Liver (tissue), 9 donors: ENCODE data around the gene RNF187. TPM values are rescaled to one million over a fixed set of nuclear protein-coding genes. Genes with fewer than 3 reads are reported as not detected.

ENCODE experiments used
- DNase-seq: peaks from one replicate; pipeline ENCODE4 v3.0.0-alpha.2; 2017; ENCODE audit warnings: low spot score
- H3K27ac ChIP-seq, 2 donors: one replicate each; pipeline ENCODE4 v1.7.0; 2013; ENCODE audit warnings: inconsistent platforms in 2 of 2, low read length in 2 of 2, control low read depth in 1 of 2, low read depth in 1 of 2, mild to moderate bottlenecking in 1 of 2
- H3K27me3 ChIP-seq, 4 donors: one replicate each; pipeline versions ENCODE4 v1.6.1 to v1.7.0; 2013; ENCODE audit warnings: low read length in 3 of 4, inconsistent platforms in 1 of 4, mild to moderate bottlenecking in 1 of 4, moderate library complexity in 1 of 4; ENCODE audit not compliant: control insufficient read depth in 4 of 4, insufficient read depth in 4 of 4
- H3K36me3 ChIP-seq, 4 donors: one replicate each; pipeline versions ENCODE4 v1.6.1 to v1.7.0; 2013; ENCODE audit warnings: low read length in 3 of 4, mild to moderate bottlenecking in 3 of 4, low read depth in 1 of 4, moderate library complexity in 1 of 4; ENCODE audit not compliant: control insufficient read depth in 4 of 4, insufficient read depth in 3 of 4
- H3K4me1 ChIP-seq, 4 donors: one replicate each; pipeline versions ENCODE4 v1.6.1 to v1.7.0; 2013; ENCODE audit warnings: low read length in 3 of 4, mild to moderate bottlenecking in 3 of 4, moderate library complexity in 1 of 4; ENCODE audit not compliant: control insufficient read depth in 4 of 4, insufficient read depth in 4 of 4
- H3K4me3 ChIP-seq, 3 donors: one replicate each; pipeline versions ENCODE4 v1.6.1 to v1.7.0; 2013; ENCODE audit warnings: low read length in 3 of 3, control low read depth in 1 of 3, low read depth in 1 of 3, mild to moderate bottlenecking in 1 of 3
- H3K9ac ChIP-seq, 2 donors: one replicate each; pipeline ENCODE4 v1.7.0; 2013; ENCODE audit warnings: low read length in 2 of 2, mild to moderate bottlenecking in 2 of 2, moderate library complexity in 2 of 2, control low read depth in 1 of 2, low read depth in 1 of 2
- H3K9me3 ChIP-seq, 4 donors: one replicate each; pipeline versions ENCODE4 v1.6.1 to v1.7.0; 2013; ENCODE audit warnings: low read length in 3 of 4; ENCODE audit not compliant: control insufficient read depth in 4 of 4
- EGR1 ChIP-seq, 2 donors: IDR thresholded peaks; 2 replicates each; pipeline ENCODE4 v1.6.1; 2016 to 2018; ENCODE audit warnings: antibody characterized with exemption in 2 of 2, low read depth in 2 of 2
- FOXA1 ChIP-seq: IDR thresholded peaks from 2 replicates; pipeline ENCODE4 v1.6.1; 2016; ENCODE audit warnings: antibody characterized with exemption
- HNF4A ChIP-seq, 2 donors: conservative IDR thresholded peaks; 2 replicates each; pipeline ENCODE4 v1.6.1; 2016; ENCODE audit warnings: antibody characterized with exemption in 2 of 2, mild to moderate bottlenecking in 2 of 2
- HNF4G ChIP-seq: IDR thresholded peaks from 2 replicates; pipeline ENCODE4 v1.6.1; 2016; ENCODE audit warnings: antibody characterized with exemption
- JUND ChIP-seq, 2 donors: IDR thresholded peaks; 2 replicates each; pipeline ENCODE4 v1.6.1; 2016; ENCODE audit warnings: antibody characterized with exemption in 2 of 2
- NR2F2 ChIP-seq: IDR thresholded peaks from 2 replicates; pipeline ENCODE4 v1.6.1; 2016; ENCODE audit warnings: antibody characterized with exemption
- RAD21 ChIP-seq, 2 donors: IDR thresholded peaks; 2 replicates each; pipeline ENCODE4 v1.6.1; 2016; ENCODE audit warnings: antibody characterized with exemption in 2 of 2, mild to moderate bottlenecking in 2 of 2
- RXRA ChIP-seq, 2 donors: IDR thresholded peaks; 2 replicates each; pipeline ENCODE4 v1.6.1; 2017 to 2018; ENCODE audit warnings: antibody characterized with exemption in 2 of 2, mild to moderate bottlenecking in 1 of 2
- SP1 ChIP-seq: IDR thresholded peaks from 2 replicates; pipeline ENCODE4 v1.6.1; 2018; ENCODE audit warnings: antibody characterized with exemption, mild to moderate bottlenecking
- TAF1 ChIP-seq: conservative IDR thresholded peaks from 2 replicates; pipeline ENCODE4 v1.6.1; 2016; ENCODE audit warnings: antibody characterized with exemption, mild to moderate bottlenecking
- YY1 ChIP-seq: IDR thresholded peaks from 2 replicates; pipeline ENCODE4 v1.6.1; 2016; ENCODE audit warnings: antibody characterized with exemption, mild to moderate bottlenecking
- WGBS: extraction: QIAGEN DNeasy Blood & Tissue Kit; methylation state at CpG from one replicate; pipeline ENCODE4 v1.1.7; 2013; 5-methylcytosine and 5-hydroxymethylcytosine counted together
- polyA plus RNA-seq, 2 donors: library from polyadenylated mRNA; stranded (reverse) in 1 of 2; unstranded in 1 of 2; fragments of 200-250 nt in 1 of 2; fragments of >200 nt in 1 of 2; fragmentation: Nextera tagmentation in 1 of 2; extraction: Ambion mirVana in 1 of 2; gene quantifications; one replicate each; pipeline versions ENCODE4 v1.2.1 to v1.2.3, GENCODE V29; 2013 to 2015
- total RNA-seq, 2 donors: library from RNA; depleted of rRNA; stranded (reverse); fragments of >200 nt; gene quantifications; one replicate each; pipeline ENCODE4 v1.2.3, GENCODE V29; 2014
- TF ChIP-seq, protein P1 (sequence below): IDR thresholded peaks from 2 replicates; pipeline ENCODE4 v1.6.1; 2016; ENCODE audit warnings: antibody characterized with exemption
- TF ChIP-seq, protein P2 (sequence below): IDR thresholded peaks from 2 replicates; pipeline ENCODE4 v1.6.1; 2016; ENCODE audit warnings: antibody characterized with exemption, mild to moderate bottlenecking
- TF ChIP-seq, protein P3 (sequence below): IDR thresholded peaks from 2 replicates; pipeline ENCODE4 v1.6.1; 2016; ENCODE audit warnings: antibody characterized with exemption
- TF ChIP-seq, protein P4 (sequence below): fragments of 150-350 bp; IDR thresholded peaks from 2 replicates; pipeline ENCODE4 v1.5.1; 2017; ENCODE audit warnings: improper control_type of control experiment, low read depth, low read length; ENCODE audit not compliant: missing input control
- TF ChIP-seq, protein P5 (sequence below): IDR thresholded peaks from 2 replicates; pipeline ENCODE4 v1.6.1; 2016; ENCODE audit warnings: antibody characterized with exemption
- donor health status: healthy.
- donor health status: healthy.
- donor health status: healthy.
- donor health status: healthy.
- donor health status: healthy.

RNF187 gene
- total and polyA plus RNA-seq, 4 donors, result 18.7 to 32.0 (median 23.5) TPM

DNA sequence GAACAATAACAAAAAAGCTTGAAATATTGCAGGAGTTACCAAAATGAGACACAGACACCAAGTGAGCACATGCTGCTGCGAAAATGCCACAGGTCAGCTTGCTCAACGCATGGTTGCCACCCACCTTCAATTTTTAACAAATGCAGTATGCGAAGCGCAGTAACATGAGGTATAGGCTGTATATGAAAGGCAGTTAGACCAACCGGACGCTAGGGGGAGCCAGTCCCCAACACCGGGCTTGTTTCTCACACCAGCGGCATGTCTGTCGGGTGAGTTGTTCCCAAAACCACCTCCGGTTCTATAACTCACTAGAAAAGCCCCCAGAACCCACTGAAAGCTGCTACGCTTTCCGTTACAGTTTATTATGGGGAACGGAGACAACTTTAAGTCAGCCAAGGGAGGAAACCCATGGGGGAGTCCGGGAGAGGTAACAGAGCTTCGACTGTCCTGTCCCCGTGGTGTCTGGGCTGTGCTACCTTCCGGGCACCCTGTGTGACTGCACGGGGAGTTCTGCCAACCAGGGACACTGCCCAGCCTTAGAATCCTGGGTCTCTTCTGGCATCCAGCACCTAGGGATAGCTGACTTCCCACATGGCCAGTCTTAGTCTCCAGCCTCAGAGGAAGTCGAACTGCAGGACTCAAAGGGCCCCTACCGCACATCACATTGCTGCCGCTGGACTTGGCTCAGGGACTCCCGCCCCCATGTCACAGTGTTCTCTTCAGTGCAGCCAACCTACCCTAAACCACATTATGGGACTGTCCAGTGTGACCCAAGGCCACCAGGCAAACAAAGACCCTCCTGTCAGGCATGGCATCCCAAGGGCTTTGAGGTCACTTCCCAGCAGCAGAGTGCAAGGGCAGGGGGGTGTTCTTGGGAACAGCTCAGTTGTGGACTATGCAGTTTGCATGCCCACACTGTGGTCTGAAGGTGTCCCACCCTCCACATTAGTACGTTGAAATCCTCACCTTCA, 14.0 kb downstream of the RNF187 start:
- no peaks in the 10 kb centered on the region for H3K27me3 ChIP-seq
- no peak overlapping the region for H3K27ac ChIP-seq
- WGBS, result 29% methylated on average over 23 of the region's 23 CpGs
- no peak overlapping the region for H3K9ac ChIP-seq
- peaks cover 0 to 9% (median 2%) of the 10 kb centered on the region in 4 donors for H3K4me1 ChIP-seq
- H3K9me3 ChIP-seq, result no peaks in the 10 kb centered on the region
- no peak overlapping the region for H3K4me3 ChIP-seq
- no peaks in the 10 kb centered on the region for H3K36me3 ChIP-seq
- peak; percentile 95 for DNase-seq
- TF ChIP-seq RXRA (IDR thresholded peaks at IDR 0.05), result no peak
- TF ChIP-seq SP1, result no peak
- TF ChIP-seq HNF4A (conservative IDR thresholded peaks at IDR 0.05), result no peak
- no peak for TF ChIP-seq YY1
- TF ChIP-seq, protein P1, sequence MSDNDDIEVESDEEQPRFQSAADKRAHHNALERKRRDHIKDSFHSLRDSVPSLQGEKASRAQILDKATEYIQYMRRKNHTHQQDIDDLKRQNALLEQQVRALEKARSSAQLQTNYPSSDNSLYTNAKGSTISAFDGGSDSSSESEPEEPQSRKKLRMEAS, result no peak
- TF ChIP-seq FOXA1, result no peak
- TF ChIP-seq TAF1, result no peak
- TF ChIP-seq, protein P2, sequence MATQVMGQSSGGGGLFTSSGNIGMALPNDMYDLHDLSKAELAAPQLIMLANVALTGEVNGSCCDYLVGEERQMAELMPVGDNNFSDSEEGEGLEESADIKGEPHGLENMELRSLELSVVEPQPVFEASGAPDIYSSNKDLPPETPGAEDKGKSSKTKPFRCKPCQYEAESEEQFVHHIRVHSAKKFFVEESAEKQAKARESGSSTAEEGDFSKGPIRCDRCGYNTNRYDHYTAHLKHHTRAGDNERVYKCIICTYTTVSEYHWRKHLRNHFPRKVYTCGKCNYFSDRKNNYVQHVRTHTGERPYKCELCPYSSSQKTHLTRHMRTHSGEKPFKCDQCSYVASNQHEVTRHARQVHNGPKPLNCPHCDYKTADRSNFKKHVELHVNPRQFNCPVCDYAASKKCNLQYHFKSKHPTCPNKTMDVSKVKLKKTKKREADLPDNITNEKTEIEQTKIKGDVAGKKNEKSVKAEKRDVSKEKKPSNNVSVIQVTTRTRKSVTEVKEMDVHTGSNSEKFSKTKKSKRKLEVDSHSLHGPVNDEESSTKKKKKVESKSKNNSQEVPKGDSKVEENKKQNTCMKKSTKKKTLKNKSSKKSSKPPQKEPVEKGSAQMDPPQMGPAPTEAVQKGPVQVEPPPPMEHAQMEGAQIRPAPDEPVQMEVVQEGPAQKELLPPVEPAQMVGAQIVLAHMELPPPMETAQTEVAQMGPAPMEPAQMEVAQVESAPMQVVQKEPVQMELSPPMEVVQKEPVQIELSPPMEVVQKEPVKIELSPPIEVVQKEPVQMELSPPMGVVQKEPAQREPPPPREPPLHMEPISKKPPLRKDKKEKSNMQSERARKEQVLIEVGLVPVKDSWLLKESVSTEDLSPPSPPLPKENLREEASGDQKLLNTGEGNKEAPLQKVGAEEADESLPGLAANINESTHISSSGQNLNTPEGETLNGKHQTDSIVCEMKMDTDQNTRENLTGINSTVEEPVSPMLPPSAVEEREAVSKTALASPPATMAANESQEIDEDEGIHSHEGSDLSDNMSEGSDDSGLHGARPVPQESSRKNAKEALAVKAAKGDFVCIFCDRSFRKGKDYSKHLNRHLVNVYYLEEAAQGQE, result no peak
- TF ChIP-seq, protein P3, sequence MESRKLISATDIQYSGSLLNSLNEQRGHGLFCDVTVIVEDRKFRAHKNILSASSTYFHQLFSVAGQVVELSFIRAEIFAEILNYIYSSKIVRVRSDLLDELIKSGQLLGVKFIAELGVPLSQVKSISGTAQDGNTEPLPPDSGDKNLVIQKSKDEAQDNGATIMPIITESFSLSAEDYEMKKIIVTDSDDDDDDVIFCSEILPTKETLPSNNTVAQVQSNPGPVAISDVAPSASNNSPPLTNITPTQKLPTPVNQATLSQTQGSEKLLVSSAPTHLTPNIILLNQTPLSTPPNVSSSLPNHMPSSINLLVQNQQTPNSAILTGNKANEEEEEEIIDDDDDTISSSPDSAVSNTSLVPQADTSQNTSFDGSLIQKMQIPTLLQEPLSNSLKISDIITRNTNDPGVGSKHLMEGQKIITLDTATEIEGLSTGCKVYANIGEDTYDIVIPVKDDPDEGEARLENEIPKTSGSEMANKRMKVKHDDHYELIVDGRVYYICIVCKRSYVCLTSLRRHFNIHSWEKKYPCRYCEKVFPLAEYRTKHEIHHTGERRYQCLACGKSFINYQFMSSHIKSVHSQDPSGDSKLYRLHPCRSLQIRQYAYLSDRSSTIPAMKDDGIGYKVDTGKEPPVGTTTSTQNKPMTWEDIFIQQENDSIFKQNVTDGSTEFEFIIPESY, result no peak
- TF ChIP-seq NR2F2, result no peak
- peak; percentile 73 to 83 for TF ChIP-seq RAD21 (IDR thresholded peaks at IDR 0.05)
- TF ChIP-seq JUND (IDR thresholded peaks at IDR 0.05), result no peak
- no peak for TF ChIP-seq HNF4G
- TF ChIP-seq EGR1 (IDR thresholded peaks at IDR 0.05; ENCODE audit: low read depth in 2 of 2), result no peak
- TF ChIP-seq, protein P4, sequence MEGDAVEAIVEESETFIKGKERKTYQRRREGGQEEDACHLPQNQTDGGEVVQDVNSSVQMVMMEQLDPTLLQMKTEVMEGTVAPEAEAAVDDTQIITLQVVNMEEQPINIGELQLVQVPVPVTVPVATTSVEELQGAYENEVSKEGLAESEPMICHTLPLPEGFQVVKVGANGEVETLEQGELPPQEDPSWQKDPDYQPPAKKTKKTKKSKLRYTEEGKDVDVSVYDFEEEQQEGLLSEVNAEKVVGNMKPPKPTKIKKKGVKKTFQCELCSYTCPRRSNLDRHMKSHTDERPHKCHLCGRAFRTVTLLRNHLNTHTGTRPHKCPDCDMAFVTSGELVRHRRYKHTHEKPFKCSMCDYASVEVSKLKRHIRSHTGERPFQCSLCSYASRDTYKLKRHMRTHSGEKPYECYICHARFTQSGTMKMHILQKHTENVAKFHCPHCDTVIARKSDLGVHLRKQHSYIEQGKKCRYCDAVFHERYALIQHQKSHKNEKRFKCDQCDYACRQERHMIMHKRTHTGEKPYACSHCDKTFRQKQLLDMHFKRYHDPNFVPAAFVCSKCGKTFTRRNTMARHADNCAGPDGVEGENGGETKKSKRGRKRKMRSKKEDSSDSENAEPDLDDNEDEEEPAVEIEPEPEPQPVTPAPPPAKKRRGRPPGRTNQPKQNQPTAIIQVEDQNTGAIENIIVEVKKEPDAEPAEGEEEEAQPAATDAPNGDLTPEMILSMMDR, result peak; percentile 81
- TF ChIP-seq, protein P5, sequence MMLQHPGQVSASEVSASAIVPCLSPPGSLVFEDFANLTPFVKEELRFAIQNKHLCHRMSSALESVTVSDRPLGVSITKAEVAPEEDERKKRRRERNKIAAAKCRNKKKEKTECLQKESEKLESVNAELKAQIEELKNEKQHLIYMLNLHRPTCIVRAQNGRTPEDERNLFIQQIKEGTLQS, result no peak
